Stimulated activated effector memory CD8-positive, alpha-beta T cell treated with anti-CD3 and anti-CD28 coated beads, Interleukin-12 subunit alpha, Interleukin-12 subunit beta, amount 100 ng/mL, for 72 hours (primary cell): Measurements from ENCODE around the gene PHLDB3.
A peak's percentile ranks its signal among the peaks of the same experiment; 100 is the strongest.

ENCODE experiments used
- ATAC-seq: fragments of 150-1000 bp; cut with Tn5 transposase; 2 replicates; pipeline ENCODE4 v1.10.0; 2021
- DNase-seq, 2 donors: peaks; one replicate each; pipeline ENCODE4 v3.0.0; 2021 to 2022; ENCODE audit warnings: low spot score in 2 of 2
- H3K27ac Mint-ChIP-seq: one replicate; pipeline ENCODE4 v1.8.0; 2022; ENCODE audit warnings: mild to moderate bottlenecking, mixed read lengths
- H3K36me3 Mint-ChIP-seq: one replicate; pipeline ENCODE4 v1.8.0; 2022; ENCODE audit warnings: mild to moderate bottlenecking, mixed read lengths
- H3K4me1 Mint-ChIP-seq: one replicate; pipeline ENCODE4 v1.8.0; 2022; ENCODE audit warnings: mixed read lengths
- H3K4me3 Mint-ChIP-seq: one replicate; pipeline ENCODE4 v1.8.0; 2022; ENCODE audit warnings: mild to moderate bottlenecking, mixed read lengths
- H3K9me3 Mint-ChIP-seq: one replicate; pipeline ENCODE4 v1.8.0; 2022; ENCODE audit warnings: mixed read lengths

The PHLDB3 gene

GRCh38 chr19:43489979-43490599, 14.5 kb downstream of the PHLDB3 start:
- ATAC-seq (no peak), DNase-seq (no peak)
- H3K27ac Mint-ChIP-seq = no peak overlapping the region
- no peaks in the 10 kb centered on the region for H3K4me1 Mint-ChIP-seq
- H3K9me3 Mint-ChIP-seq = no peaks in the 10 kb centered on the region
- H3K4me3 Mint-ChIP-seq = no peak overlapping the region
- peaks cover 10% of the 10 kb centered on the region for H3K36me3 Mint-ChIP-seq

DNA sequence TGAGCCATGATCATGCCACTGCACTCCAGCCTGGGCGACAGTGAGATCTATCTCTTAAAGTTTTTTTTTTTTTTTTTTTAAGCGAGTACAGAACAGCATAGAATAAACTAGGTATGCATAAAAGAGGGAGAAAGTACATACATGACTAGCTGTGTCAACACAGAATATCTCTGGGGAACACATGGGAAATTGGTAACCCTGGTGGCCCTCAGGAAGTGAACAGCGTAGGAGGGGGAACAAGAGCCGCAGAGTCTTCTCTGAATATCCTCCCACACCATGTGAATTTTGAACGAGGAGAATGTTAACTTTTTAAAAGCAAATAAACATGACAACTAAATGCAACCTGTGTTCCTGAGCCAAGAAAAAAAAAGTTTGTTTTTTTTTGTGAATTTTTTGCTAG, 15.2 kb downstream of the PHLDB3 start:
- Mint-ChIP-seq H3K27ac (no peak overlapping the region), H3K9me3 (no peaks in the 10 kb centered on the region), H3K4me3 (no peak overlapping the region), H3K36me3 (peaks cover 3% of the 10 kb centered on the region), H3K4me1 (no peaks in the 10 kb centered on the region)
- ATAC-seq = no peak
- no peak for DNase-seq

- no peak overlapping the region for H3K4me3 Mint-ChIP-seq
- ATAC-seq (no peak), DNase-seq (no peak)
- no peaks in the 10 kb centered on the region for H3K4me1 Mint-ChIP-seq
- no peak overlapping the region for H3K27ac Mint-ChIP-seq
- no peaks in the 10 kb centered on the region for H3K36me3 Mint-ChIP-seq
- H3K9me3 Mint-ChIP-seq = no peaks in the 10 kb centered on the region
Measured at GRCh38 chr19:43488179-43488578, 16.4 kb downstream of the PHLDB3 start.

- Mint-ChIP-seq H3K36me3 (no peaks in the 10 kb centered on the region), H3K4me3 (no peak overlapping the region)
Measured at GRCh38 chr19:43486412-43486811, 18.1 kb downstream of the PHLDB3 start.

GRCh38 chr19:43485951-43486350, 18.6 kb downstream of the PHLDB3 start:
- Mint-ChIP-seq H3K4me3 (no peak overlapping the region), H3K27ac (no peak overlapping the region), H3K9me3 (no peaks in the 10 kb centered on the region), H3K36me3 (no peaks in the 10 kb centered on the region), H3K4me1 (no peaks in the 10 kb centered on the region)
- no peak for DNase-seq
- ATAC-seq = no peak

More at GRCh38 chr19:43486412-43486811, 18.1 kb downstream of the PHLDB3 start:
- no peak for ATAC-seq
- no peaks in the 10 kb centered on the region for H3K9me3 Mint-ChIP-seq
- no peak for DNase-seq
- H3K27ac Mint-ChIP-seq = no peak overlapping the region
- H3K4me1 Mint-ChIP-seq = no peaks in the 10 kb centered on the region

GRCh38 chr19:43483281-43483680, 21.3 kb downstream of the PHLDB3 start:
- H3K4me3 Mint-ChIP-seq = no peak overlapping the region

GRCh38 chr19:43482193-43482592, 22.4 kb downstream of the PHLDB3 start:
- H3K9me3 Mint-ChIP-seq = no peaks in the 10 kb centered on the region
- ATAC-seq = no peak
- H3K36me3 Mint-ChIP-seq = peaks cover 4% of the 10 kb centered on the region
- H3K4me3 Mint-ChIP-seq = no peak overlapping the region
- no peaks in the 10 kb centered on the region for H3K4me1 Mint-ChIP-seq
- no peak for DNase-seq
- no peak overlapping the region for H3K27ac Mint-ChIP-seq

More at GRCh38 chr19:43483281-43483680, 21.3 kb downstream of the PHLDB3 start:
- Mint-ChIP-seq H3K4me1 (no peaks in the 10 kb centered on the region), H3K27ac (no peak overlapping the region), H3K36me3 (no peaks in the 10 kb centered on the region), H3K9me3 (no peaks in the 10 kb centered on the region)
- no peak for DNase-seq
- no peak for ATAC-seq

- H3K27ac Mint-ChIP-seq = no peak overlapping the region
- DNase-seq = no peak
- no peak for ATAC-seq
- no peaks in the 10 kb centered on the region for H3K9me3 Mint-ChIP-seq
- no peaks in the 10 kb centered on the region for H3K4me1 Mint-ChIP-seq
- peaks cover 7% of the 10 kb centered on the region for H3K36me3 Mint-ChIP-seq
- H3K4me3 Mint-ChIP-seq = no peak overlapping the region
Measured at GRCh38 chr19:43481701-43482100, 22.8 kb downstream of the PHLDB3 start.

- no peak for ATAC-seq
- no peak for DNase-seq
- Mint-ChIP-seq H3K36me3 (peaks cover 7% of the 10 kb centered on the region), H3K4me1 (peaks cover 7% of the 10 kb centered on the region), H3K27ac (no peak overlapping the region), H3K4me3 (no peak overlapping the region), H3K9me3 (no peaks in the 10 kb centered on the region)
Measured at GRCh38 chr19:43480574-43480973, 24.0 kb downstream of the PHLDB3 start.

GRCh38 chr19:43479961-43480561, 24.5 kb downstream of the PHLDB3 start:
- DNase-seq (no peak), ATAC-seq (no peak)
- H3K9me3 Mint-ChIP-seq = no peaks in the 10 kb centered on the region
- peaks cover 12% of the 10 kb centered on the region for H3K4me1 Mint-ChIP-seq
- H3K27ac Mint-ChIP-seq = no peak overlapping the region
- peaks cover 7% of the 10 kb centered on the region for H3K36me3 Mint-ChIP-seq
- H3K4me3 Mint-ChIP-seq = no peak overlapping the region

DNA sequence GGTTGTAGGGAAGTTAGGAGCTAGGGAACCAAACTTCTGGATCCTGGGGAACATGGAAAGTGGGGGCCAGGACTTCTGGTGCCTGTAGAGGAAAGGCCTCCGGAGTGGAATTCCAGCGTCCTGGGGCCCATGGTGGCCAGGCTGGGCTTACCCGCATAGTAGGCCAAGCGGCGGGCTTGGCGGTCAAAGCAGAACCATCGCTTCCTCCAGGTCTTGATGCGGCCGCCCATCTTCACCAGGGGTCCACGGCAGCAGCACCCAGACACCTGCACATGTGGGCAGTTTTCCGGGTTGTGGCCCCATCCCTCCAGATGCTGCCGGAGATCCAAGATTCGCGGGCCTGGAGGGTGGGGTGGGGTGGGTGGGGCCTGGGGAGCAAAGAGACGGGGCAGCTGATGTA, 25.3 kb downstream of the PHLDB3 start:
- H3K36me3 Mint-ChIP-seq = peaks cover 7% of the 10 kb centered on the region
- no peak for DNase-seq
- H3K4me1 Mint-ChIP-seq = peaks cover 14% of the 10 kb centered on the region
- H3K9me3 Mint-ChIP-seq = no peaks in the 10 kb centered on the region
- no peak overlapping the region for H3K4me3 Mint-ChIP-seq
- H3K27ac Mint-ChIP-seq = peak overlapping the region; percentile 36
- no peak for ATAC-seq

- Mint-ChIP-seq H3K4me1 (peaks cover 14% of the 10 kb centered on the region), H3K4me3 (no peak overlapping the region), H3K36me3 (peaks cover 7% of the 10 kb centered on the region), H3K27ac (peak overlapping the region; percentile 36), H3K9me3 (no peaks in the 10 kb centered on the region)
- no peak for ATAC-seq
- DNase-seq = no peak
Measured at GRCh38 chr19:43478323-43478722, 26.2 kb downstream of the PHLDB3 start.

GRCh38 chr19:43476606-43477005, 27.9 kb downstream of the PHLDB3 start:
- no peak for ATAC-seq

GRCh38 chr19:43474986-43475705, 29.4 kb downstream of the PHLDB3 start:
- H3K27ac Mint-ChIP-seq = peak overlapping the region; percentile 90
- peaks cover 7% of the 10 kb centered on the region for H3K36me3 Mint-ChIP-seq
- H3K9me3 Mint-ChIP-seq = no peaks in the 10 kb centered on the region
- ATAC-seq (peak; percentile 88), DNase-seq (peak; percentile 90 to 95)
- peak overlapping the region; percentile 76 for H3K4me3 Mint-ChIP-seq
- peaks cover 14% of the 10 kb centered on the region for H3K4me1 Mint-ChIP-seq

More at GRCh38 chr19:43476606-43477005, 27.9 kb downstream of the PHLDB3 start:
- Mint-ChIP-seq H3K4me3 (no peak overlapping the region), H3K4me1 (peaks cover 14% of the 10 kb centered on the region), H3K9me3 (no peaks in the 10 kb centered on the region), H3K27ac (no peak overlapping the region), H3K36me3 (peaks cover 7% of the 10 kb centered on the region)
- DNase-seq = no peak

DNA sequence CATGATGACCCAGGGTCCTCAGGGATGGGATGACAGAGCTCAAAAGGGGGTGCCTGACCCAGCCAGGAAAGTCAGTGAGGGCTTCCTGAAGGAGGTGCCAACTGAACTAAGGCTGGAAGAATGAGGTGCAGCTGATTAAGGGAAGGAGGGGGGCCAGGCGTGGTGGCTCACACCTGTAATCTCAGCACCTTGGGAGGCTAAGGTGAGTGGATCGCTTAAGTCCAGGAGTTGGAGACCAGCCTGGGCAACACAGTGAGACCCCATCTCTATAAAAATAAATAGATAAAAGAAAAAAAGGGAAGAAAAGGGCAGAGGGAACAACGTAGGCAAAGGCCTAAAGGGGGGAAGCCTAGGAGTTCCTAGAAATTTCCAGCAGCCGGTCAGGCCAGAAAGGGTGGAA, 30.1 kb downstream of the PHLDB3 start:
- ATAC-seq = no peak
- peak overlapping the region; percentile 76 for H3K4me3 Mint-ChIP-seq
- H3K9me3 Mint-ChIP-seq = no peaks in the 10 kb centered on the region
- H3K27ac Mint-ChIP-seq = peak overlapping the region; percentile 69
- H3K4me1 Mint-ChIP-seq = peaks cover 14% of the 10 kb centered on the region
- peaks cover 7% of the 10 kb centered on the region for H3K36me3 Mint-ChIP-seq
- DNase-seq = no peak

DNA sequence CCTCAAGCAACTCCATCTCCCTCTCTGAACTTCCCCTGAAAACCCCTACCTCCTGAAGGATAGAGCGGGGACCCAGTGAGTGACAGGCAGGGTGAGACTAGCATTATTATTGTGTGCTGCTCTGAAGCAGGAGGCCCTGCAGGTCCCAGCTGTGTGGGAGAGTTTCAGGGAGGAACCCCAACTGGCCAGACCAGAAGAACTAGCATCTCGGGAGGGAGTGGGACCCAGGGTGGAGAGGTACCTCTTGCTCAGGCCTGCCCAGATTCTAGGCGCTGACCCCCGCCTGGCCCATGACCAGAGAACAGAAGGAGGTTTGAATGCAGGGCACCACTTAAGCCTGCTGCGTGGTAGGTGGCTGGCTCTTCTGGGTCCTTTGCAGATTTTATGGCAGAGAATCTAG, 33.5 kb downstream of the PHLDB3 start:
- peaks cover 21% of the 10 kb centered on the region for H3K4me1 Mint-ChIP-seq
- no peak for ATAC-seq
- no peaks in the 10 kb centered on the region for H3K36me3 Mint-ChIP-seq
- DNase-seq = no peak
- no peak overlapping the region for H3K4me3 Mint-ChIP-seq
- no peaks in the 10 kb centered on the region for H3K9me3 Mint-ChIP-seq
- H3K27ac Mint-ChIP-seq = no peak overlapping the region
